Astrocyte (in vitro differentiated cells and primary cell): ENCODE data around the gene SHE. TPM values are rescaled to one million over a fixed set of nuclear protein-coding genes. Genes with fewer than 3 reads are reported as not detected.
A peak's percentile ranks its signal among the peaks of the same experiment; 100 is the strongest.

Source experiments
- DNase-seq: peaks from one replicate; pipeline ENCODE4 v3.0.0-alpha.2; 2010; ENCODE audit warnings: low read depth
- FAIRE-seq: peaks from 2 replicates; lab custom pipeline; 2011; peaks lifted over from hg19 to GRCh38; lab: Jason Lieb, UNC
- H2AFZ ChIP-seq: 2 replicates; pipeline ENCODE4 v1.6.0; 2012; ENCODE audit warnings: low read depth, low read length, inconsistent platforms
- H3K27ac ChIP-seq: 2 replicates; pipeline ENCODE4 v1.5.1; 2011; ENCODE audit warnings: low read depth, low read length, inconsistent platforms
- H3K27me3 ChIP-seq: 2 replicates; pipeline ENCODE4 v1.6.0; 2011; ENCODE audit warnings: low read length, inconsistent platforms; ENCODE audit not compliant: insufficient read depth
- H3K36me3 ChIP-seq: 2 replicates; pipeline ENCODE4 v1.5.1; 2011; ENCODE audit warnings: low read length, inconsistent platforms; ENCODE audit not compliant: insufficient read depth
- H3K4me1 ChIP-seq: 2 replicates; pipeline ENCODE4 v1.5.1; 2011; ENCODE audit warnings: low read length, inconsistent platforms; ENCODE audit not compliant: insufficient read depth
- H3K4me2 ChIP-seq: 2 replicates; pipeline ENCODE4 v1.6.0; 2012; ENCODE audit warnings: low read length, inconsistent platforms
- H3K4me3 ChIP-seq: 2 replicates; pipeline ENCODE4 v1.5.1; 2011; ENCODE audit warnings: low read depth, mild to moderate bottlenecking, low read length, inconsistent platforms; ENCODE audit not compliant: insufficient read depth
- H3K79me2 ChIP-seq: 2 replicates; pipeline ENCODE4 v1.6.0; 2012; ENCODE audit warnings: mild to moderate bottlenecking, low read length, inconsistent platforms; ENCODE audit not compliant: insufficient read depth
- H3K9ac ChIP-seq: 2 replicates; pipeline ENCODE4 v1.6.0; 2012; ENCODE audit warnings: mild to moderate bottlenecking, low read length, inconsistent platforms
- H3K9me3 ChIP-seq: 2 replicates; pipeline ENCODE4 v1.5.1; 2012; ENCODE audit warnings: low read depth, mild to moderate bottlenecking, low read length, inconsistent platforms; ENCODE audit not compliant: insufficient read depth
- H4K20me1 ChIP-seq: 2 replicates; pipeline ENCODE4 v1.6.0; 2012; ENCODE audit warnings: low read length, inconsistent platforms; ENCODE audit not compliant: insufficient read depth
- H3K27ac Mint-ChIP-seq: one replicate; pipeline ENCODE4 v1.8.0; 2021; ENCODE audit warnings: mild to moderate bottlenecking, mixed read lengths; ENCODE audit not compliant: unreplicated experiment
- H3K27me3 Mint-ChIP-seq: one replicate; pipeline ENCODE4 v1.8.0; 2021; ENCODE audit warnings: low read depth, mixed read lengths; ENCODE audit not compliant: unreplicated experiment
- H3K36me3 Mint-ChIP-seq: one replicate; pipeline ENCODE4 v1.8.0; 2021; ENCODE audit warnings: low read depth, mixed read lengths; ENCODE audit not compliant: unreplicated experiment
- H3K4me1 Mint-ChIP-seq: one replicate; pipeline ENCODE4 v1.8.0; 2021; ENCODE audit warnings: low read depth, mixed read lengths; ENCODE audit not compliant: unreplicated experiment
- H3K4me3 Mint-ChIP-seq: one replicate; pipeline ENCODE4 v1.8.0; 2021; ENCODE audit warnings: mild to moderate bottlenecking, moderate library complexity, mixed read lengths; ENCODE audit not compliant: unreplicated experiment
- H3K9me3 Mint-ChIP-seq: one replicate; pipeline ENCODE4 v1.8.0; 2021; ENCODE audit warnings: mild to moderate bottlenecking, mixed read lengths; ENCODE audit not compliant: unreplicated experiment
- CTCF ChIP-seq: IDR thresholded peaks from 2 replicates; pipeline ENCODE4 v1.5.1; 2011; ENCODE audit warnings: low read depth, mild to moderate bottlenecking, inconsistent platforms, low read length, moderate library complexity; ENCODE audit not compliant: insufficient read depth
- EZH2 ChIP-seq: IDR thresholded peaks from 2 replicates; pipeline ENCODE4 v1.6.1; 2012; ENCODE audit warnings: mild to moderate bottlenecking, low read length, inconsistent platforms; ENCODE audit not compliant: insufficient read depth
- total RNA-seq: library from RNA; stranded (reverse); gene quantifications from 2 replicates; pipeline ENCODE4 v1.2.1, GENCODE V29; 2021

Gene SHE
- total RNA-seq, 1 donor from 2014 or later = not detected

GRCh38 chr1:154471304-154471703 lies 30.9 kb downstream of the SHE start:
- no peak overlapping the region for H2AFZ ChIP-seq
- no peaks in the 10 kb centered on the region for H4K20me1 ChIP-seq
- peaks cover 10% of the 10 kb centered on the region for H3K27me3 Mint-ChIP-seq
- H3K27me3 ChIP-seq = no peaks in the 10 kb centered on the region
- no peak for DNase-seq
- no peak for FAIRE-seq
- no peak overlapping the region for H3K27ac ChIP-seq
- peaks cover 6% of the 10 kb centered on the region for H3K4me1 ChIP-seq
- no peaks in the 10 kb centered on the region for H3K36me3 ChIP-seq
- no peaks in the 10 kb centered on the region for H3K9me3 Mint-ChIP-seq
- H3K9me3 ChIP-seq = no peaks in the 10 kb centered on the region
- no peaks in the 10 kb centered on the region for H3K36me3 Mint-ChIP-seq
- H3K79me2 ChIP-seq = no peaks in the 10 kb centered on the region
- H3K27ac Mint-ChIP-seq = no peak overlapping the region
- H3K4me1 Mint-ChIP-seq = peaks cover 7% of the 10 kb centered on the region
- no peak overlapping the region for H3K4me2 ChIP-seq
- H3K9ac ChIP-seq = no peak overlapping the region
- H3K4me3 Mint-ChIP-seq = no peak overlapping the region
- TF ChIP-seq CTCF (no peak), EZH2 (no peak)
- no peak overlapping the region for H3K4me3 ChIP-seq

- Histone ChIP-seq H3K27me3 (no peaks in the 10 kb centered on the region), H3K9me3 (no peaks in the 10 kb centered on the region), H3K79me2 (no peaks in the 10 kb centered on the region), H3K27ac (no peak overlapping the region), H3K36me3 (no peaks in the 10 kb centered on the region), H4K20me1 (no peaks in the 10 kb centered on the region), H3K9ac (no peak overlapping the region), H3K4me3 (no peak overlapping the region), H2AFZ (no peak overlapping the region), H3K4me1 (peaks cover 6% of the 10 kb centered on the region), H3K4me2 (no peak overlapping the region)
- Mint-ChIP-seq H3K4me1 (peaks cover 12% of the 10 kb centered on the region), H3K9me3 (no peaks in the 10 kb centered on the region), H3K4me3 (no peak overlapping the region), H3K27me3 (peaks cover 10% of the 10 kb centered on the region), H3K36me3 (no peaks in the 10 kb centered on the region), H3K27ac (no peak overlapping the region)
- TF ChIP-seq EZH2 = no peak
- no peak for TF ChIP-seq CTCF
- DNase-seq (no peak), FAIRE-seq (no peak)
Measured at GRCh38 chr1:154469844-154470560, 32.2 kb downstream of the SHE start.

DNA sequence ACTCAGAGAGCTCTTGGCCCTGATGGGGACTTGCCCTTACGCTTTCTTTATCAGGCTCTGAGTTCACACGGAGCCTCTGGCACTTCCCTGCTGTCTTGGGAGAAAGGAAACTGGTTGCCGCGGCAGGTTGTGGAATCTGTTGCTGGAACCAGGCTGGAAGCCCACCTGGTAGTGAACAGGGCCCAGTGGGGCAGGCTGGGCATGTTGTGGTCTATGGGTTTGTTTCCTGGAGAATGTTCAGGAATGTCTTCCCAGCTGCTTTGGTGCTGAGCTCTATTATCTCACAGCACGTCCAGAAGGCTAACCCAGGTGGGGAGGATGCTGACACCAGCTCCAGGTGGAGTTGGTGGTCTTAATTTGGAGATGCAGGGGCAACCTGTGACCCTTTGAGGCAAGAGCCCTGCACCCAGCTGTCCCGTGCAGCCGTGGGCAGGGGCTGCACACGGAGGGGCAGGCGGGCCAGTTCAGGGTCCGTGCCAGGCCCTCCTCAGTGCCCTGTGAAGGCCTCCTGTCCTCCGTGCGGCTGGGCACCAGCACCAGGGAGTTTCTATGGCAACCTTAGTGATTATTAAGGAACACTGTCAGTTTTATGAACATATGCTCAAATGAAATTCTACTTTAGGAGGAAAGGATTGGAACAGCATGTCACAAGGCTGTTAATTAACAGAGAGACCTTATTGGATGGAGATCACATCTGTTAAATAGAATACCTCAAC lies 33.5 kb downstream of the SHE start:
- Mint-ChIP-seq H3K4me3 (no peak overlapping the region), H3K27ac (no peak overlapping the region), H3K36me3 (no peaks in the 10 kb centered on the region), H3K4me1 (peaks cover 9% of the 10 kb centered on the region), H3K9me3 (no peaks in the 10 kb centered on the region), H3K27me3 (peaks cover 10% of the 10 kb centered on the region)
- Histone ChIP-seq H3K36me3 (no peaks in the 10 kb centered on the region), H3K27me3 (no peaks in the 10 kb centered on the region), H3K79me2 (no peaks in the 10 kb centered on the region), H2AFZ (peak overlapping the region; percentile 2), H3K9me3 (no peaks in the 10 kb centered on the region), H3K4me3 (no peak overlapping the region), H3K4me1 (peaks cover 2% of the 10 kb centered on the region), H3K27ac (no peak overlapping the region), H3K4me2 (no peak overlapping the region), H4K20me1 (no peaks in the 10 kb centered on the region), H3K9ac (no peak overlapping the region)
- DNase-seq = no peak
- TF ChIP-seq EZH2 (no peak), CTCF (no peak)
- FAIRE-seq = no peak
